GM18520 (cell line): ENCODE data around the gene C2CD4D.
A peak's percentile ranks its signal among the peaks of the same experiment; 100 is the strongest.

Experiments
- ATAC-seq: cut with Tn5 transposase; IDR thresholded peaks from one replicate; pipeline ENCODE4 v1.9.1; 2021; ENCODE audit not compliant: unreplicated experiment

Gene C2CD4D

GRCh38 chr1:151790940-151791651 is 48.5 kb downstream of the C2CD4D start:
- ATAC-seq: no peak

- ATAC-seq: peak; percentile 95
Observed at GRCh38 chr1:151790071-151790939, 49.3 kb downstream of the C2CD4D start, which contains the start of gene TDRKH. TSS of gene TDRKH (minus strand) at chr1:151790500. CDS start at chr1:151783022, 7,478 bp downstream.
